GM12865 (cell line): ENCODE measurements around the gene ABCC4.

Experiments
- DNase-seq: peaks from one replicate; pipeline ENCODE4 v3.0.0; 2010; ENCODE audit warnings: low read depth
- H3K4me3 ChIP-seq: 2 replicates; pipeline ENCODE4 v1.5.1; 2011; ENCODE audit warnings: mild to moderate bottlenecking, low read depth, low read length, control low read depth
- CTCF ChIP-seq: IDR thresholded peaks from 2 replicates; pipeline ENCODE4 v1.5.1; 2011; ENCODE audit warnings: low read length, control low read depth, low read depth, inconsistent platforms; ENCODE audit not compliant: insufficient read depth; ENCODE audit errors: missing control alignments

Gene ABCC4

GRCh38 chr13:95129004-95129403 is 172.2 kb downstream of the ABCC4 start:
- TF ChIP-seq CTCF: no peak
- DNase-seq: no peak
- H3K4me3 ChIP-seq: no peak overlapping the region

GRCh38 chr13:95128045-95128643 is 173.1 kb downstream of the ABCC4 start:
- no peak for DNase-seq
- no peak for TF ChIP-seq CTCF

GRCh38 chr13:95124959-95125358 is 176.3 kb downstream of the ABCC4 start:
- TF ChIP-seq CTCF: no peak
- no peak overlapping the region for H3K4me3 ChIP-seq
- no peak for DNase-seq

More at GRCh38 chr13:95128045-95128643, 173.1 kb downstream of the ABCC4 start:
- no peak overlapping the region for H3K4me3 ChIP-seq

GRCh38 chr13:95123726-95124125 is 177.5 kb downstream of the ABCC4 start:
- TF ChIP-seq CTCF: no peak
- no peak overlapping the region for H3K4me3 ChIP-seq

GRCh38 chr13:95122063-95122462 is 179.2 kb downstream of the ABCC4 start:
- no peak for DNase-seq

More at GRCh38 chr13:95123726-95124125, 177.5 kb downstream of the ABCC4 start:
- no peak for DNase-seq

GRCh38 chr13:95121516-95121915 is 179.7 kb downstream of the ABCC4 start:
- H3K4me3 ChIP-seq: no peak overlapping the region
- no peak for TF ChIP-seq CTCF
- no peak for DNase-seq

More at GRCh38 chr13:95122063-95122462, 179.2 kb downstream of the ABCC4 start:
- H3K4me3 ChIP-seq: no peak overlapping the region
- TF ChIP-seq CTCF: no peak

GRCh38 chr13:95120650-95121049 is 180.6 kb downstream of the ABCC4 start:
- no peak for TF ChIP-seq CTCF
- no peak for DNase-seq
- no peak overlapping the region for H3K4me3 ChIP-seq
